ENCODE measurements around the gene NAP1L1. TPM values are rescaled to one million over a fixed set of nuclear protein-coding genes. Genes with fewer than 3 reads are reported as not detected.
A peak's percentile ranks its signal among the peaks of the same experiment; 100 is the strongest.

Gene NAP1L1
- total and polyA plus RNA-seq, 10 donors = 353 to 533 (median 404) TPM

- intact Hi-C loops (cut with DNase I; ENCODE audit: low total_unique reads) = no loop called here
- TF ChIP-seq POLR2A (IDR thresholded peaks at IDR 0.05) (no peak), POLR2AphosphoS5 (IDR thresholded peaks at IDR 0.05) (no peak), CTCF (IDR thresholded peaks at IDR 0.05 in 8 of 11, conservative IDR thresholded peaks at IDR 0.05 in 3 of 11) (peak; percentile 60 to 86 (median 78))
- no peaks in the 10 kb centered on the region for H3K9me3 ChIP-seq
- H3K27me3 ChIP-seq (replicated peaks in 1 of 7) = no peaks in the 10 kb centered on the region
- DNase-seq = no peak
- 24 to 31% (median 25%) methylated on average over 13 of the region's 13 CpGs for WGBS, 5 donors
- no peaks in the 10 kb centered on the region for H3K36me3 ChIP-seq
- peak overlapping the region in 1 of 8 donors; percentile 5 for H3K27ac ChIP-seq
- peaks cover 3 to 39% (median 18%) of the 10 kb centered on the region in 6 donors for H3K4me1 ChIP-seq
- H3K4me3 ChIP-seq = no peak overlapping the region
Observed at GRCh38 chr12:76037130-76038103, 47.1 kb downstream of the NAP1L1 start.

- no peaks in the 10 kb centered on the region for H3K36me3 ChIP-seq
- no peak for DNase-seq
- H3K27me3 ChIP-seq (replicated peaks in 1 of 7) = peaks cover 0 to 7% (median 0%) of the 10 kb centered on the region in 7 donors
- WGBS, 5 donors = 69 to 84% (median 77%) methylated on average over 3 of the region's 3 CpGs
- TF ChIP-seq CTCF (IDR thresholded peaks at IDR 0.05 in 8 of 11, conservative IDR thresholded peaks at IDR 0.05 in 3 of 11) (no peak), POLR2AphosphoS5 (IDR thresholded peaks at IDR 0.05) (no peak), POLR2A (IDR thresholded peaks at IDR 0.05) (no peak)
- H3K4me3 ChIP-seq = no peak overlapping the region
- H3K27ac ChIP-seq = no peak overlapping the region
- H3K9me3 ChIP-seq = no peaks in the 10 kb centered on the region
- intact Hi-C loops (cut with DNase I; ENCODE audit: low total_unique reads) = no loop called here
- H3K4me1 ChIP-seq = peaks cover 3 to 56% (median 35%) of the 10 kb centered on the region in 6 donors
Observed at GRCh38 chr12:76035045-76035444, 49.4 kb downstream of the NAP1L1 start.

- TF ChIP-seq POLR2A (IDR thresholded peaks at IDR 0.05) = no peak
- TF ChIP-seq CTCF (IDR thresholded peaks at IDR 0.05 in 8 of 11, conservative IDR thresholded peaks at IDR 0.05 in 3 of 11) = no peak
- no peak for TF ChIP-seq POLR2AphosphoS5 (IDR thresholded peaks at IDR 0.05)
- DNase-seq = no peak
- intact Hi-C loops (cut with DNase I; ENCODE audit: low total_unique reads) = loop anchor here (2.0 kb wide), 1 partner anchor 509 kb away; no protein-coding TSS in a partner anchor
- Histone ChIP-seq H3K9me3 (no peaks in the 10 kb centered on the region), H3K27me3 (replicated peaks in 1 of 7) (peaks cover 0 to 24% (median 8%) of the 10 kb centered on the region in 7 donors), H3K36me3 (no peaks in the 10 kb centered on the region), H3K27ac (peak overlapping the region in 7 of 8 donors; percentile 89 to 97 (median 93)), H3K4me1 (peaks cover 5 to 71% (median 44%) of the 10 kb centered on the region in 6 donors), H3K4me3 (peak overlapping the region in 4 of 8 donors; percentile 69 to 89 (median 77))
- 89 to 93% (median 92%) methylated on average over 5 of the region's 5 CpGs for WGBS, 5 donors
Observed at GRCh38 chr12:76033081-76034011, 51.1 kb downstream of the NAP1L1 start.
